ENCODE data around the gene CYSRT1. TPM values are rescaled to one million over a fixed set of nuclear protein-coding genes. Genes with fewer than 3 reads are reported as not detected.

Gene CYSRT1
- total and polyA plus RNA-seq, 10 donors, result 0.36 to 0.94 (median 0.64) TPM; not detected in 5

- no peak overlapping the region for H3K27ac ChIP-seq
- no peak overlapping the region for H3K4me3 ChIP-seq
- peaks cover 0 to 30% (median 14%) of the 10 kb centered on the region in 6 donors for H3K36me3 ChIP-seq
- no peak for TF ChIP-seq POLR2AphosphoS5 (IDR thresholded peaks at IDR 0.05)
- TF ChIP-seq CTCF (IDR thresholded peaks at IDR 0.05 in 8 of 11, conservative IDR thresholded peaks at IDR 0.05 in 3 of 11), result no peak
- no peak for TF ChIP-seq POLR2A (IDR thresholded peaks at IDR 0.05)
- H3K27me3 ChIP-seq (replicated peaks in 1 of 7), result no peaks in the 10 kb centered on the region
- no peaks in the 10 kb centered on the region for H3K9me3 ChIP-seq
- no peak for DNase-seq
- peaks cover 13 to 66% (median 37%) of the 10 kb centered on the region in 6 donors for H3K4me1 ChIP-seq
- intact Hi-C loops (cut with DNase I; ENCODE audit: low total_unique reads), result no loop called here
- 77 to 93% (median 89%) methylated on average over 8 to 14 of the region's 14 CpGs for WGBS, 5 donors
Observed at GRCh38 chr9:137193771-137194170, 31.2 kb upstream of the CYSRT1 start.

- Histone ChIP-seq H3K36me3 (peaks cover 0 to 30% (median 14%) of the 10 kb centered on the region in 6 donors), H3K4me3 (no peak overlapping the region), H3K27ac (no peak overlapping the region), H3K27me3 (replicated peaks in 1 of 7) (peaks cover 0 to 4% (median 0%) of the 10 kb centered on the region in 7 donors), H3K9me3 (no peaks in the 10 kb centered on the region), H3K4me1 (peaks cover 15 to 66% (median 39%) of the 10 kb centered on the region in 6 donors)
- intact Hi-C loops (cut with DNase I; ENCODE audit: low total_unique reads), result no loop called here
- 75 to 91% (median 86%) methylated on average over 14 to 16 of the region's 16 CpGs; no CpG with 5 or more reads in 1 of the 5 donors for WGBS, 5 donors
- no peak for DNase-seq
- no peak for TF ChIP-seq CTCF (IDR thresholded peaks at IDR 0.05 in 8 of 11, conservative IDR thresholded peaks at IDR 0.05 in 3 of 11)
- no peak for TF ChIP-seq POLR2A (IDR thresholded peaks at IDR 0.05)
- no peak for TF ChIP-seq POLR2AphosphoS5 (IDR thresholded peaks at IDR 0.05)
Observed at GRCh38 chr9:137194388-137194787, 30.6 kb upstream of the CYSRT1 start.

GRCh38 chr9:137194909-137195308 is 30.1 kb upstream of the CYSRT1 start:
- Histone ChIP-seq H3K4me1 (peaks cover 13 to 66% (median 39%) of the 10 kb centered on the region in 6 donors), H3K9me3 (no peaks in the 10 kb centered on the region), H3K27ac (no peak overlapping the region), H3K4me3 (no peak overlapping the region), H3K27me3 (replicated peaks in 1 of 7) (peaks cover 0 to 9% (median 0%) of the 10 kb centered on the region in 7 donors), H3K36me3 (peaks cover 0 to 26% (median 11%) of the 10 kb centered on the region in 6 donors)
- 83 to 100% (median 90%) methylated on average over 6 to 10 of the region's 10 CpGs for WGBS, 5 donors
- no peak for DNase-seq
- intact Hi-C loops (cut with DNase I; ENCODE audit: low total_unique reads), result no loop called here
- TF ChIP-seq CTCF (IDR thresholded peaks at IDR 0.05 in 8 of 11, conservative IDR thresholded peaks at IDR 0.05 in 3 of 11) (no peak), POLR2AphosphoS5 (IDR thresholded peaks at IDR 0.05) (no peak), POLR2A (IDR thresholded peaks at IDR 0.05) (no peak)

- H3K4me1 ChIP-seq, result peaks cover 8 to 58% (median 32%) of the 10 kb centered on the region in 6 donors
- 85 to 94% (median 91%) methylated on average over 12 to 21 of the region's 21 CpGs for WGBS, 5 donors
- DNase-seq, result no peak
- peaks cover 0 to 9% (median 0%) of the 10 kb centered on the region in 7 donors for H3K27me3 ChIP-seq (replicated peaks in 1 of 7)
- TF ChIP-seq POLR2A (IDR thresholded peaks at IDR 0.05) (no peak), POLR2AphosphoS5 (IDR thresholded peaks at IDR 0.05) (no peak), CTCF (IDR thresholded peaks at IDR 0.05 in 8 of 11, conservative IDR thresholded peaks at IDR 0.05 in 3 of 11) (no peak)
- intact Hi-C loops (cut with DNase I; ENCODE audit: low total_unique reads), result no loop called here
- no peak overlapping the region for H3K27ac ChIP-seq
- no peaks in the 10 kb centered on the region for H3K9me3 ChIP-seq
- peaks cover 0 to 19% (median 3%) of the 10 kb centered on the region in 6 donors for H3K36me3 ChIP-seq
- H3K4me3 ChIP-seq, result no peak overlapping the region
Observed at GRCh38 chr9:137195525-137196220, 29.3 kb upstream of the CYSRT1 start.

All from spleen (tissue), 11 donors.